GM12878 (cell line): ENCODE measurements around the gene GOLPH3. TPM values are rescaled to one million over a fixed set of nuclear protein-coding genes. Genes with fewer than 3 reads are reported as not detected.

Experiments used
- ATAC-seq: fragments of 200-7000 bp; cut with Tn5 transposase; 3 replicates; pipeline ENCODE4 v1.9.1; 2020; ENCODE audit warnings: mild to moderate bottlenecking, moderate library complexity
- BruUV-seq: library from RNA; stranded (reverse); fragments of 400-500 nt; replicated peaks from 2 replicates; lab custom pipeline; 2021; lab: Mats Ljungman, UMichigan
- CTCF ChIA-PET: fragments of 300-600 bp; sonication (Branson Sonifier 250); formaldehyde crosslinking; extraction: SDS; loops from one replicate; lab custom pipeline; 2021; ENCODE audit warnings: inconsistent platforms; lab: Yijun Ruan, JAX
- POLR2A ChIA-PET: fragments of 350-600 bp; formaldehyde crosslinking; extraction: SDS; loops from one replicate; lab custom pipeline; 2021; ENCODE audit warnings: inconsistent platforms; lab: Charles Lee
- RAD21 ChIA-PET: fragments of 300-600 bp; sonication (Branson Sonifier 250); formaldehyde crosslinking; loops from one replicate; lab custom pipeline; 2023; ENCODE audit warnings: antibody characterized with exemption; ENCODE audit not compliant: unreplicated experiment; lab: Charles Lee
- SMC1A ChIA-PET: fragments of 300-600 bp; sonication (Branson Sonifier 250); formaldehyde crosslinking; loops from one replicate; lab custom pipeline; 2023; ENCODE audit not compliant: unreplicated experiment, uncharacterized antibody; lab: Charles Lee
- DNase-seq: peaks from one replicate; pipeline ENCODE4 v3.0.0-alpha.2; 2011; ENCODE audit warnings: low read depth, low spot score
- FAIRE-seq: peaks from 3 replicates; lab custom pipeline; 2011; peaks lifted over from hg19 to GRCh38; lab: Jason Lieb, UNC
- H2AFZ ChIP-seq: 2 replicates; pipeline ENCODE4 v1.6.0; 2011; ENCODE audit warnings: low read depth, low read length, control low read depth; ENCODE audit not compliant: control insufficient read depth
- H3K27ac ChIP-seq: 2 replicates; pipeline ENCODE4 v1.5.1; 2011; ENCODE audit warnings: control low read depth; ENCODE audit not compliant: control insufficient read depth, insufficient read depth
- H3K27me3 ChIP-seq, 2 experiments: replicated peaks in 1 of 2; 2 replicates each; pipeline versions ENCODE4 v1.6.0 to v1.6.1; 2011; ENCODE audit warnings: low read length in 1 of 2; ENCODE audit not compliant: control insufficient read depth in 2 of 2, insufficient read depth in 2 of 2
- H3K36me3 ChIP-seq, 2 experiments: 2 replicates each; pipeline ENCODE4 v1.5.1; 2011; ENCODE audit warnings: low read length in 1 of 2; ENCODE audit not compliant: control insufficient read depth in 2 of 2, insufficient read depth in 2 of 2
- H3K4me1 ChIP-seq: 2 replicates; pipeline ENCODE4 v1.6.1; 2011; ENCODE audit warnings: mild to moderate bottlenecking, low read length, moderate library complexity, mixed read lengths; ENCODE audit not compliant: control insufficient read depth, insufficient read depth
- H3K4me2 ChIP-seq: 2 replicates; pipeline ENCODE4 v1.6.0; 2011; ENCODE audit warnings: control low read depth; ENCODE audit not compliant: control insufficient read depth, insufficient read depth
- H3K4me3 ChIP-seq: fragments of 200-600 bp; sonication (generic); 2 replicates; pipeline ENCODE4 v1.5.1; 2016
- H3K79me2 ChIP-seq: 2 replicates; pipeline ENCODE4 v1.6.0; 2011; ENCODE audit warnings: low read length; ENCODE audit not compliant: control insufficient read depth, insufficient read depth
- H3K9ac ChIP-seq: 2 replicates; pipeline ENCODE4 v1.8.0; 2011; ENCODE audit warnings: low read length, control low read depth, mixed read lengths; ENCODE audit not compliant: control insufficient read depth, insufficient read depth
- H3K9me3 ChIP-seq: replicated peaks from 3 replicates; pipeline ENCODE4 v1.5.1; 2011; ENCODE audit warnings: mild to moderate bottlenecking, low read length; ENCODE audit not compliant: control insufficient read depth, insufficient read depth
- H4K20me1 ChIP-seq: 2 replicates; pipeline ENCODE4 v1.6.0; 2011; ENCODE audit not compliant: control insufficient read depth, insufficient read depth
- ZSCAN29 ChIP-seq: fragments of 450-650 bp; IDR thresholded peaks from 2 replicates; pipeline ENCODE4 v1.6.1; 2017; ENCODE audit warnings: mild to moderate bottlenecking, moderate library complexity
- WGBS: methylation state at CpG from one replicate; pipeline ENCODE4 v1.1.6; 2016; ENCODE audit warnings: low lambda C conversion rate; ENCODE audit not compliant: insufficient replicate concordance, insufficient coverage; ENCODE audit errors: missing lambda C conversion rate; 5-methylcytosine and 5-hydroxymethylcytosine counted together
- in situ Hi-C: fragments of 300-500 bp; cut with MboI; formaldehyde crosslinking; loops from 9 replicates; pipeline ENCODE4 v1.14.3; 2018; ENCODE audit warnings: mixed read lengths
- intact Hi-C: fragments of 100-400 bp; cut with micrococcal nuclease; formaldehyde crosslinking; loops from one replicate; pipeline ENCODE4 v1.14.2; 2022; ENCODE audit not compliant: unreplicated experiment
- polyA plus RNA-seq, 11 experiments: library from polyadenylated mRNA; depleted of rRNA in 4 of 11; unstranded in 6 of 11; stranded (reverse) in 5 of 11; fragments of >200 nt; fragmentation: Nextera tagmentation in 4 of 11; fragmentation: Illumina TruSeq in 1 of 11; extraction: Ambion mirVana in 4 of 11; extraction: Trizol in 1 of 11; gene quantifications; 1 replicate in 1 of 11; 2 replicates in 10 of 11; pipeline versions ENCODE4 v1.2.1 to v1.2.3, GENCODE V29; 2011 to 2016; ENCODE audit warnings: inconsistent platforms in 2 of 11, missing spikeins in 2 of 11, low read depth in 1 of 11
- total RNA-seq, 4 experiments: library from RNA; depleted of rRNA in 3 of 4; stranded (reverse); fragments of >200 nt in 3 of 4; fragmentation: Illumina TruSeq in 1 of 4; extraction: Trizol in 1 of 4; gene quantifications; 2 replicates each; pipeline versions ENCODE4 v1.2.1 to v1.2.3, GENCODE V29; 2013 to 2021
- TF ChIP-seq, protein P1 (sequence below): fragments of 450-650 bp; IDR thresholded peaks from 2 replicates; pipeline ENCODE4 v1.6.1; 2016; ENCODE audit warnings: mild to moderate bottlenecking, moderate library complexity, borderline replicate concordance

The GOLPH3 gene
- total and polyA plus RNA-seq, 10 of the 15 experiments (the other 5 are each of a cell fraction or from before 2014, with no cell fraction given) = 14.0 to 79.7 (median 43.2) TPM

DNA sequence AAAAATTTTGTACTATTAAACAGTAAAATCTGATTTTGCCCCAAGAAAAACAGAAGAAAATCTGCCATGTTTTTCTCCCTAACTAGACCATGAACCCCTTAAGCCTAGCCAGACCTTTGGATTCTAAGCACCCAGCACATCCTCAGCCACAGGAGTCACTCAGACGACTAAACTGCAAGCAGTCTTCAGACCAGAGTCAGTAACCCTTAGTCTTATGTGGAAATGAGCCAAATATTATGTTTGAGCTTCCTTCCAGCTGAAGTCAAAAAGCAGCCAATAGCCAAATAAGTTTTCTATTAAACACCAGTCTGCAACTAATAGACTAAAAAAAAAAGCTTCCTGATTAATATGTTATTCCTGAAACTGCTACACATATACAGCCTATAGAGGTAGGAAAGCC lies 47.4 kb downstream of the GOLPH3 start (continued):
- TF ChIP-seq, protein P1, sequence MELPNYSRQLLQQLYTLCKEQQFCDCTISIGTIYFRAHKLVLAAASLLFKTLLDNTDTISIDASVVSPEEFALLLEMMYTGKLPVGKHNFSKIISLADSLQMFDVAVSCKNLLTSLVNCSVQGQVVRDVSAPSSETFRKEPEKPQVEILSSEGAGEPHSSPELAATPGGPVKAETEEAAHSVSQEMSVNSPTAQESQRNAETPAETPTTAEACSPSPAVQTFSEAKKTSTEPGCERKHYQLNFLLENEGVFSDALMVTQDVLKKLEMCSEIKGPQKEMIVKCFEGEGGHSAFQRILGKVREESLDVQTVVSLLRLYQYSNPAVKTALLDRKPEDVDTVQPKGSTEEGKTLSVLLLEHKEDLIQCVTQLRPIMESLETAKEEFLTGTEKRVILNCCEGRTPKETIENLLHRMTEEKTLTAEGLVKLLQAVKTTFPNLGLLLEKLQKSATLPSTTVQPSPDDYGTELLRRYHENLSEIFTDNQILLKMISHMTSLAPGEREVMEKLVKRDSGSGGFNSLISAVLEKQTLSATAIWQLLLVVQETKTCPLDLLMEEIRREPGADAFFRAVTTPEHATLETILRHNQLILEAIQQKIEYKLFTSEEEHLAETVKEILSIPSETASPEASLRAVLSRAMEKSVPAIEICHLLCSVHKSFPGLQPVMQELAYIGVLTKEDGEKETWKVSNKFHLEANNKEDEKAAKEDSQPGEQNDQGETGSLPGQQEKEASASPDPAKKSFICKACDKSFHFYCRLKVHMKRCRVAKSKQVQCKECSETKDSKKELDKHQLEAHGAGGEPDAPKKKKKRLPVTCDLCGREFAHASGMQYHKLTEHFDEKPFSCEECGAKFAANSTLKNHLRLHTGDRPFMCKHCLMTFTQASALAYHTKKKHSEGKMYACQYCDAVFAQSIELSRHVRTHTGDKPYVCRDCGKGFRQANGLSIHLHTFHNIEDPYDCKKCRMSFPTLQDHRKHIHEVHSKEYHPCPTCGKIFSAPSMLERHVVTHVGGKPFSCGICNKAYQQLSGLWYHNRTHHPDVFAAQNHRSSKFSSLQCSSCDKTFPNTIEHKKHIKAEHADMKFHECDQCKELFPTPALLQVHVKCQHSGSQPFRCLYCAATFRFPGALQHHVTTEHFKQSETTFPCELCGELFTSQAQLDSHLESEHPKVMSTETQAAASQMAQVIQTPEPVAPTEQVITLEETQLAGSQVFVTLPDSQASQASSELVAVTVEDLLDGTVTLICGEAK = no peak

DNA sequence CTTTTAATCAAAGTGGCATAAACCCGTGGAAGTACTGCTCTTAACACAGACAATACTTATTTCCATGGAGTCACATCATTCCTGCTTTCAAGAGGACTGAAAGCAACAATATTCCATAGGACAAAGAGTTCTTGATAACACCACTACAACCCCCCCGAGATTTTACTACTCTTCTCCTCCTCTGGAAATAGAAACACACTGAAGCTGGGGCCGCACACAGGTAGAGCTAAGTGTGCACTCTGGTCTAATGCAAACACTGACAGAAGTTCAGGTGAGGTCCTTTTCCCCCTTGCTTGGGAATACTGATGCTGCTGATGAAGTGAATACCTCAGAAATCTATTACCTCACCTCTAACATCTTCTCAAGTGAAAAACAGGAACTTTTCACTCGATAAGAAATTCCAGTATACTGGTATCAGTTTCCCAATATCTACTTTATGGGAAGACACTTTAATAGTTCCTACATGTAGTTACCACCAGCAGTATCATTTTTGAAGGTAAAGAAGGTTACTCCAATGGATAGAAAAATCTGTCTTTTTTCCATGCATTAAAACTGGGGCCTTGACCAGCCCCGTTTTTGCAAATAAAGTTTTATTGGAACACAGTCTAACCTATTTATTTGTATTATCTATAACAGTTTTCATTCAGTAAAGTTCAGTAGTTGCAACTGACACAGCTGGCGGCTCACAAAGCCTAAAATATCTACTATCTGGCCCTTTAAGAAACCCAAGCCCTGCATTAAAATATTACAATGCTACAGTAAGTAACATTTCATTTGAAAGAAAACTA lies 50.0 kb downstream of the GOLPH3 start:
- no peak for DNase-seq
- no peaks in the 10 kb centered on the region for H3K27me3 ChIP-seq
- no peaks in the 10 kb centered on the region for H4K20me1 ChIP-seq
- TF ChIP-seq ZSCAN29 = no peak
- TF ChIP-seq, protein P1 = peak; percentile 72
- POLR2A ChIA-PET = no interaction called here
- no peaks in the 10 kb centered on the region for H3K4me1 ChIP-seq
- ATAC-seq = no peak
- RAD21 ChIA-PET = no interaction called here
- no peak overlapping the region for H3K4me3 ChIP-seq
- in situ Hi-C loops (no loop called here), intact Hi-C loops (no loop called here)
- H3K36me3 ChIP-seq = peaks cover 4 to 40% of the 10 kb centered on the region in 2 experiments
- H3K79me2 ChIP-seq = peaks cover 5% of the 10 kb centered on the region
- CTCF ChIA-PET = interaction anchor here (0.7 to 1.1 kb wide), 2 partner anchors 46 to 311 kb away, joined by 3 read pairs; no protein-coding TSS in a partner anchor
- 57% methylated on average over 6 of the region's 6 CpGs for WGBS
- no peak for FAIRE-seq
- SMC1A ChIA-PET = interaction anchor here (1.1 to 1.3 kb wide), 2 partner anchors 11 to 17 kb away, joined by 3 to 5 read pairs; no protein-coding TSS in a partner anchor
- no peak overlapping the region for H3K4me2 ChIP-seq
- H3K9me3 ChIP-seq = no peaks in the 10 kb centered on the region
- H3K27ac ChIP-seq = no peak overlapping the region
- BruUV-seq = no TSS peak
- no peak overlapping the region for H3K9ac ChIP-seq
- H2AFZ ChIP-seq = no peak overlapping the region
